Tibial nerve (tissue), 4 donors: ENCODE results near the gene FBXL17.

Experiments used
- CTCF ChIP-seq, 5 experiments: fragments of 200-600 bp in 3 of 5; fragments of 450-650 bp in 2 of 5; sonication (generic) in 3 of 5; IDR thresholded peaks; one replicate each; pipeline ENCODE4 v1.5.1; 2016 to 2019; ENCODE audit warnings: antibody characterized with exemption in 5 of 5, mild to moderate bottlenecking in 3 of 5, moderate library complexity in 2 of 5
- EP300 ChIP-seq, 2 donors: sonication (generic); formaldehyde crosslinking; IDR thresholded peaks; one replicate each; pipeline ENCODE4 v1.6.1; 2017; ENCODE audit warnings: antibody characterized with exemption in 2 of 2, mild to moderate bottlenecking in 1 of 2
- POLR2A ChIP-seq, 2 donors: fragments of 450-650 bp; IDR thresholded peaks; one replicate each; pipeline ENCODE4 v1.6.1; 2017; ENCODE audit warnings: antibody characterized with exemption in 2 of 2, mild to moderate bottlenecking in 2 of 2, moderate library complexity in 2 of 2

GRCh38 chr5:107975568-107975967 is 406.3 kb downstream of the FBXL17 start:
- TF ChIP-seq POLR2A (IDR thresholded peaks at IDR 0.05) (no peak), EP300 (IDR thresholded peaks at IDR 0.05) (no peak), CTCF (IDR thresholded peaks at IDR 0.05) (no peak)
